ENCODE measurements around the gene SLC34A3.

Gene SLC34A3

GRCh38 chr9:137212520-137212919, 18.2 kb upstream of the SLC34A3 start:
- TF ChIP-seq CTCF (IDR thresholded peaks at IDR 0.05; ENCODE audit: insufficient read depth, low read depth, low read length, missing control alignments), result no peak

GRCh38 chr9:137213160-137214060, 17.3 kb upstream of the SLC34A3 start:
- H3K4me3 ChIP-seq (ENCODE audit: low read length), result no peak overlapping the region
- TF ChIP-seq CTCF (IDR thresholded peaks at IDR 0.05; ENCODE audit: insufficient read depth, low read depth, low read length, missing control alignments), result peak; percentile 19
- no peak for DNase-seq (ENCODE audit: low read depth)

More at GRCh38 chr9:137212520-137212919, 18.2 kb upstream of the SLC34A3 start:
- no peak overlapping the region for H3K4me3 ChIP-seq (ENCODE audit: low read length)
- DNase-seq (ENCODE audit: low read depth), result no peak

- DNase-seq (ENCODE audit: low read depth), result no peak
- TF ChIP-seq CTCF (IDR thresholded peaks at IDR 0.05; ENCODE audit: insufficient read depth, low read depth, low read length, missing control alignments), result no peak
- no peak overlapping the region for H3K4me3 ChIP-seq (ENCODE audit: low read length)
These were observed 16.1 kb upstream of the SLC34A3 start for GRCh38 chr9:137214620-137215019.

GRCh38 chr9:137215196-137215986, 15.3 kb upstream of the SLC34A3 start:
- no peak for TF ChIP-seq CTCF (IDR thresholded peaks at IDR 0.05; ENCODE audit: insufficient read depth, low read depth, low read length, missing control alignments)
- DNase-seq (ENCODE audit: low read depth), result no peak
- no peak overlapping the region for H3K4me3 ChIP-seq (ENCODE audit: low read length)

GRCh38 chr9:137216188-137216965, 14.3 kb upstream of the SLC34A3 start:
- H3K4me3 ChIP-seq (ENCODE audit: low read length), result no peak overlapping the region
- DNase-seq (ENCODE audit: low read depth), result no peak
- TF ChIP-seq CTCF (IDR thresholded peaks at IDR 0.05; ENCODE audit: insufficient read depth, low read depth, low read length, missing control alignments), result no peak
